SU-DHL-6 (cell line): ENCODE results near the gene FOXB1.

Experiments used
- H2AFZ ChIP-seq: fragments of 200-600 bp; sonication (generic); 2 replicates; pipeline ENCODE4 v1.6.1; 2014; ENCODE audit warnings: low read depth, mild to moderate bottlenecking, moderate library complexity, mixed read lengths, antibody characterized with exemption, low read length; ENCODE audit not compliant: severe bottlenecking
- H3F3A ChIP-seq: fragments of 200-600 bp; shearing (Covaris generic); 2 replicates; pipeline ENCODE4 v1.6.0; 2016; ENCODE audit warnings: antibody characterized with exemption, mild to moderate bottlenecking; ENCODE audit not compliant: insufficient read depth
- H3K27ac ChIP-seq: fragments of 200-600 bp; sonication (generic); 2 replicates; pipeline ENCODE4 v1.5.1; 2016; ENCODE audit warnings: low read depth, mild to moderate bottlenecking, low read length, moderate library complexity, mixed read lengths
- H3K27me3 ChIP-seq: fragments of 200-600 bp; sonication (generic), shearing (Covaris generic); 2 replicates; pipeline ENCODE4 v1.6.0; 2014; ENCODE audit warnings: mild to moderate bottlenecking, low read length
- H3K36me3 ChIP-seq: fragments of 200-600 bp; sonication (generic); 2 replicates; pipeline ENCODE4 v1.6.1; 2014; ENCODE audit warnings: mild to moderate bottlenecking, low read length, mixed read lengths
- H3K4me2 ChIP-seq: fragments of 300-600, 200-600 bp; shearing (Covaris generic), sonication (generic); 2 replicates; pipeline ENCODE4 v1.6.0; 2014; ENCODE audit warnings: low read length, low read depth, mild to moderate bottlenecking; ENCODE audit not compliant: poor library complexity, severe bottlenecking
- H3K4me3 ChIP-seq: fragments of 200-600 bp; sonication (generic); 2 replicates; pipeline ENCODE4 v1.5.1; 2014; ENCODE audit warnings: antibody characterized with exemption, low read length, mild to moderate bottlenecking, mixed read lengths; ENCODE audit not compliant: insufficient read depth, poor library complexity, severe bottlenecking
- H3K79me2 ChIP-seq: fragments of 200-600 bp; sonication (generic); 2 replicates; pipeline ENCODE4 v1.6.1; 2014; ENCODE audit warnings: mild to moderate bottlenecking, low read length, moderate library complexity; ENCODE audit not compliant: insufficient read depth
- H3K9ac ChIP-seq: fragments of 200-600 bp; sonication (generic); 2 replicates; pipeline ENCODE4 v1.7.0; 2014; ENCODE audit warnings: mild to moderate bottlenecking, low read length
- H3K9me2 ChIP-seq: fragments of 200-600 bp; sonication (generic); replicated peaks from 2 replicates; pipeline ENCODE4 v1.6.1; 2014; ENCODE audit warnings: low read length; ENCODE audit not compliant: insufficient read depth
- H3K9me3 ChIP-seq: fragments of 200-600 bp; sonication (generic); 2 replicates; pipeline ENCODE4 v1.6.1; 2014; ENCODE audit warnings: low read length, mixed read lengths; ENCODE audit not compliant: insufficient read depth
- H4K20me1 ChIP-seq: fragments of 200-600 bp; sonication (generic); 2 replicates; pipeline ENCODE4 v1.6.1; 2014; ENCODE audit warnings: low read depth, mild to moderate bottlenecking, antibody characterized with exemption, low read length, moderate library complexity, mixed read lengths
- CTCF ChIP-seq: fragments of 200-600 bp; sonication (generic); IDR thresholded peaks from one replicate; pipeline ENCODE4 v1.5.1; 2017; ENCODE audit warnings: antibody characterized with exemption, mild to moderate bottlenecking, low read length, moderate library complexity; ENCODE audit not compliant: insufficient read depth, poor library complexity, severe bottlenecking
- EZH2phosphoT487 ChIP-seq: fragments of 200-600 bp; sonication (generic), shearing (Covaris generic); conservative IDR thresholded peaks from 2 replicates; pipeline ENCODE4 v1.6.1; 2018; ENCODE audit warnings: mild to moderate bottlenecking, antibody characterized with exemption, low read length, moderate library complexity, mixed read lengths

Gene FOXB1

GRCh38 chr15:60000113-60000823 lies 3.8 kb upstream of the FOXB1 start:
- TF ChIP-seq EZH2phosphoT487 (no peak), CTCF (no peak)
- Histone ChIP-seq H3K79me2 (no peaks in the 10 kb centered on the region), H3K36me3 (no peaks in the 10 kb centered on the region), H3K9ac (no peak overlapping the region), H3F3A (no peaks in the 10 kb centered on the region), H3K27ac (no peak overlapping the region), H3K9me2 (no peaks in the 10 kb centered on the region), H2AFZ (no peak overlapping the region), H3K9me3 (no peaks in the 10 kb centered on the region), H3K27me3 (no peaks in the 10 kb centered on the region), H4K20me1 (no peaks in the 10 kb centered on the region), H3K4me3 (no peak overlapping the region), H3K4me2 (no peak overlapping the region)

GRCh38 chr15:60000824-60001609 lies 3.1 kb upstream of the FOXB1 start:
- H3K9me2 ChIP-seq, result no peaks in the 10 kb centered on the region
- no peak overlapping the region for H2AFZ ChIP-seq
- no peaks in the 10 kb centered on the region for H3K9me3 ChIP-seq
- H4K20me1 ChIP-seq, result no peaks in the 10 kb centered on the region
- no peak overlapping the region for H3K4me3 ChIP-seq
- no peaks in the 10 kb centered on the region for H3K36me3 ChIP-seq
- no peaks in the 10 kb centered on the region for H3K79me2 ChIP-seq
- no peak overlapping the region for H3K9ac ChIP-seq
- H3F3A ChIP-seq, result no peaks in the 10 kb centered on the region
- no peaks in the 10 kb centered on the region for H3K27me3 ChIP-seq
- no peak overlapping the region for H3K4me2 ChIP-seq
- no peak overlapping the region for H3K27ac ChIP-seq
- TF ChIP-seq EZH2phosphoT487 (no peak), CTCF (no peak)

GRCh38 chr15:60001610-60002527 lies 2.2 kb upstream of the FOXB1 start:
- no peaks in the 10 kb centered on the region for H3K79me2 ChIP-seq
- TF ChIP-seq CTCF, result no peak
- TF ChIP-seq EZH2phosphoT487, result no peak
- H3K4me3 ChIP-seq, result no peak overlapping the region
- H3K9me3 ChIP-seq, result no peaks in the 10 kb centered on the region
- H4K20me1 ChIP-seq, result no peaks in the 10 kb centered on the region
- no peaks in the 10 kb centered on the region for H3F3A ChIP-seq
- H3K9me2 ChIP-seq, result no peaks in the 10 kb centered on the region
- no peaks in the 10 kb centered on the region for H3K27me3 ChIP-seq
- no peak overlapping the region for H2AFZ ChIP-seq
- H3K4me2 ChIP-seq, result no peak overlapping the region
- no peak overlapping the region for H3K9ac ChIP-seq
- no peak overlapping the region for H3K27ac ChIP-seq
- H3K36me3 ChIP-seq, result no peaks in the 10 kb centered on the region
